GM18502 (cell line): Measurements from ENCODE around the gene ZNF593.

Experiments used
- ATAC-seq: cut with Tn5 transposase; IDR thresholded peaks from one replicate; pipeline ENCODE4 v1.9.1; 2021; ENCODE audit warnings: mild to moderate bottlenecking; ENCODE audit not compliant: unreplicated experiment, poor library complexity

Gene ZNF593

DNA sequence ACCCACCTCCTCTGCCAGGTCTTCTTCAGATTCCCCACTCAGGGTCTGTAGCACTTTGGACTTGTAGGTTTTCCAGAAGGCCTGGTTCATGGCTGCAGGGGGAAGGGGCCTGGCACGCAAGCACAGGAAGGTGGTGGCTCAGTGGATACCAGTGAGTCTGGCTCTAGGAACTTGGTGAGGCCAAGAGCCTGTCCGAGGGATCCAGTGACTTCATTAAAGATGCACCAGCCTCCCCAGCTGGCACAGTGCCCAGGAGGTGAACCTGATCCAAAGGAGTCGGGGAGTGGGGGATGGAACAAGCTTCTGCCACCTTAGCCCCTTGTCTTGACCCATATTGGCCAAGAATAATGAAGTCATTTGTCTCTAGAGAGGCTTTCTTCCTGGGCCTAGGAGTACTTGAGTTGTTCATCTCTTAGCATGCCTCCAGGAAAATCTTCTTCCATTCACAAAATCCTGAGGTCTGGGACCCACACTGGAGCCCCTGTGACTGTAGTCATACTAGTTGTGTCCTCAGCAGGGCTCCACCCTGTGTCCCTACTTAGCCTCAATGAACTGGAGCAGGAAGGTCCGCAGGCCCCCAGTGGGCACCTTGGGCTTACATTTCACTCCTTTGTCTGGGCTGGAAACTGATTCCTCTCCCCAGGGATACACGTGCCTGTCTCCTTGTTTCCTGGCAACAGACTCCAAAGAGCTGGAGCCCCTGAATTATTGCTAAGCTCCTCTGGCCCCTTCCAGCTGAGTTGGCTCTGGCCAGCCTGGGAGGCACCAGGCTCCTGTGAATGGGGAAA lies 1.1 kb upstream of the ZNF593 start, which contains the start of gene C1orf232:
C1orf232 (minus strand) TSS at position 554 of the 788 bp plus-strand sequence; CDS start at position 90, 464 bp downstream.
- no peak for ATAC-seq

DNA sequence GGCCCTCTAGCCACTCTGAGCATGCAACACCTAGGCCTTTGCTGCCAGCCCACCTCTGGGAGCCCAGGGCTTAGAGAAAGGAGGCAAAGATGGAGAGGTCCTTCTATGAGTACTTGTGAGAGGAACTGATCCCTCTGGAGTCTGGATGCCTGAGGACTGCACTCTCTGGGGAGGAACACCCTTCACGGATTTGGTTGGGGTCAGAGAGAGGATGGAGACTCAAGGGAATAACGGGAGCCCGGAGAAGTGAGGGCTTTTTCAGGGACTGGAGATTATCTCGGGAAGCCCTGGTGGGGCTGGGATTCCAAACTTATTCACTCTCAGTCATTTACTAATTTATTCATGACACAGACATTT lies 532 bp upstream of the ZNF593 start:
- ATAC-seq: no peak

DNA sequence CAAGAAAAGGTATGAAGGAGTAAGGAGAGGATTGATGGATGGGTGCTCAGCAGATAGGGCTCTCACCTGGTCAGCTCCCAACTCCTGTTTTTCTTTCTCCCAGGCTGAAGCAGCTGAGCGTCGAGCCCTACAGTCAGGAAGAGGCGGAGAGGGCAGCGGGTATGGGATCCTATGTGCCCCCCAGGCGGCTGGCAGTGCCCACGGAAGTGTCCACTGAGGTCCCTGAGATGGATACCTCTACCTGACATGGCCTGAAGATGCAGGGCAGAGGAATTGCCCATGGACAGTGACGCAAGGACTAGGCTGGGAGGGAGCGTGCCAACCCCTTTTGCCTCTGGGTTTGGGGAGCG lies 739 bp downstream of the ZNF593 start:
- ATAC-seq: no peak

DNA sequence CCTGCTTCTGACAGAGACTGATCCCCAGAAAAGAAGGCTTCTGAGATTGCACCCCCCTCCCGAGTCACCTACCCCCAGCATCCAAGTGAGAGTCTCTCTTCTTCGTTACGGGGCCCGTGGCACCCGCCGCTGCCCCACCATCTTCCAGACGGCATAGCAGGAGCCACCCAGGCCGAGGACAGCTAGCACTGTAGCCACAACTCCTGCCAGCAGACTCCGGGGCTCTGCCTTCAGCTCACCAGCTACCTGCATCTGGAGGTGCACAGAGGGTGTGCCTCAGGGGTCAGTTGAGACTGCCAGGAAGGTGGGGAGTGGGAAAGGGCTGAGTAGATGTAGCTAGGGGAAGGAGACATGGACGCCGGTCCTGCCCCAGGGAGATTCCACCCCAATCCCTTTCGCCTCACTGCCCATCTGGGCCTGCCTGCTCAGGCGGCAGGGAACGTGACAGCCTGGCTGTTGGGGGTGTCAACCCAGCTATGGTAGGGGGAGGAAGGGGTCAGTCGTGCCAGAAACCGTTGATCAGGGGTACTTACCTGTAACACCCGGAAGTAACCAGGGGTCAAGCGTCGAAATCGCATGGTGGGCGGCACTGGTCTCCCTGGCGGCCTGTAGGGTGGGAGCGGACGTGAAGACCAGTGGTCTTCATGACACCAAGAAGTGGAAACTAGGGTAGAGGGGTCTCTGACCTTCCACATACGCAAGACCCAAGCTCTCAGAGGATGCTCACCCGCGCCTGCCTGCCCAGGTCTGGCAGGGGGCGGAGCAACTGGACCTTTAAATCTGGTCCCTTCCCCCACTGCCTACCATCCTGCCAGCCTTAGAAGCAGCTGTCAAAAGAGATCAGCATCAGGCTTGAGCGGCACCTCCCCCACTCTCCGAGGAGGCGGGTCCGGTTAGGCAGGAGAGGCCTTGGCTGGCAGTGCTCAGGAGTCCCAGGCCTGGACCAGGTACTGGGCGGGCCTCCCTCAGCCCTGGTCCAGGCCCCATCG lies 1.7 kb downstream of the ZNF593 start, which contains the start of gene ZNF593OS:
ZNF593OS (minus strand) TSS at position 749 of the 989 bp plus-strand sequence; CDS start at position 578, 171 bp downstream.
- ATAC-seq: no peak

DNA sequence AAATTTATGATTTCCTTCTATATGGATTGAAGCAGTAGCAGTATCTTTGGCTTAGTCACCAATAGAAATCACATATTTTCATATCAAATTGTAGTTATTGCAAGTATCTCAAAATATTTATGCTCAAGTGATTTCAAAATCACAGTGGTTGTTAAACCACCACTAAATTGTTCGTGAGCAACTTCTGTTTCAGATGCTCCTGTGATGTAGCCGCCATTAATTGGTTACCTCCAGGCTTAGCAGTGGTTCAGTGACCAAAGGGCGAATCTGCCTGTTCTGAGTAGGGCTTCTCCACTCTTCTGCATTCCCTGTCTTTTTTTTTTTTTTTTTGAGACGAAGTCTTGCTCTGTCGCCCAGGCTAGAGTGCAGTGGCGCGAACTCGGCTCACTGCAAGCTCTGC lies 5.6 kb downstream of the ZNF593 start:
- ATAC-seq: no peak

DNA sequence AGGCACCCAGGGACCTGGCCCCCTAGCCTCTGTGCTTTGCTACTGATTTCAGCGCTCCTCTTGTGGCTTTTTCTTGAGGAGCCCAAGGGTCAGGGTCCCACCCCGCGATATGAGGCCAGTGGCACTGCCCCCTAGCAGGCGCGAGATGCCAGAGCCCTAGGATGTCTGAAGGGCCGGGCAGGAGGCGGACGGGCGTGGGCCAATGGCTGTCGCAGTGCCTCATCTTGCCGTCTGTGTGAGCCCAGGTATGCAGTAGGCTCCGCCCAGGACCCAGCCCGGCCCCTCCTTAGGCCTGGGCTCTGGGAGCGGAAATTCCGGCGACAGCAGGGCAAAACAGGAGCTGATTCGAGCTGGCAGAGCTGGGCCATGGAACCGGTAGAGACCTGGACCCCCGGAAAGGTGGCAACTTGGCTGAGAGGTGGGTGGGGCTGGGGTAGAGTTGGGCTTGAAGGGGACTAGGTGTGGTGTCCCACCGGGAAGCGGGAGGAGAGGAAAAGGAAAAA lies 7.5 kb downstream of the ZNF593 start, which contains the start of gene CNKSR1:
CNKSR1 (plus strand) TSS at position 310 of the 503 bp plus-strand sequence; CDS start at position 367, 57 bp downstream.
- ATAC-seq: no peak

DNA sequence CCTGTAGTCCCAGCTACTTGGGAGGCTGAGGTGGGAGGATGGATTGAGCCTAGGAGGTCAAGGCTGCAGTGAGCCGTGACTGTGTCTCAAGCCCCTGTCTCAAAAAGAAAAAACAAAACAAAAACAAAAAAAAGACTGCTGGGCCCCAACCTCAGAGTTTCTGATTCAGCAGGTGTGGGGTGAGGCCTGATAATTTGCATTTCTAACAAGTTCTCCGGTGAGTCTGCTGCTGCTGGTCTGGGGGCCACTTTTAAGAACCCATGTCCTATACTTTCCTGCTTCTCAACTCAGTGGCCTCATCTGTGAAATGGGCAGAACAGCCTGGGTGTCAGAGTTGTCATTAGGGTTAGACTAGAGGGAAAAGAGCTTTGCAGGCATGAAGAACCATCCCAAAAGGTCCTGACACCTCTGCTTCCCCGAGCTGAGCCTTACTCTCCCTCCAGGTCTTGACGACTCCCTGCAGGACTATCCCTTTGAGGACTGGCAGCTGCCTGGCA lies 10.3 kb downstream of the ZNF593 start:
- no peak for ATAC-seq

DNA sequence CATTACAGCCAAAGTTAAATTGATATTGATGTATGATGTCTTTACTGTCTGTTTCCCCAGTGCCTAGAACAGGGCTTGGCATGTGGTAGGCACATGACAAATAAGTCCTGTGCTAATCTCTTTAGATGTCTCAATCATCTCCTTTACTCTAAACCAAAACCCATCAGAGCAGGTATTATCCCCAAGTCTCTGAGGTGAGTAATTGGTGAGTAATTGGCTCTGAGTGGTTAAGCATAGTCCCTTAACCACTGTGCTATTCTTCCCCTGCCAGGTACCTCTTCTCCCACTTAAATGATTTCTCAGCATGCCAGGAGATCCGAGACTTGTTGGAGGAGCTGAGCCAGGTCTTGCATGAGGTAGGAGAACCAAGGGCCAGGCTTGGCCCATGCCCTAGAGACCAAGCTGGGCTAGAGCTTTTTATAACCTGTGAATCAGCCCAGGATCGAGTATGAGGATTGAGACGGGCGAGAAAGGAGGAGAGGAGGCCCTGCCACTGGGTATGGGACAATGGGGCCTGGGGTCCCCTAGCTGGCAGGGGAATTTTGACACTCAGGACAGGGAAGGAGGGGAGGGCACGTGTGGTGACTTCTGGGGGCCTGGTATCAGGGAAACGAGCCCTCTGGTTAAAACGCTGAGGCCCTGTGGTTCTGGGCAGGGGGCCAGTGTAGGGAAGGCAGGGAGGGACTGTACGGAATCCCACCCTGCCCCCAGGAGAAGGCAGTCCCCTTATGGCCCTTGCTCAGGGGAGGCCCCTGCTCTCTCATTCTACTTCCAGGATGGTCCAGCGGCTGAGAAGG lies 12.1 kb downstream of the ZNF593 start:
- ATAC-seq: no peak

DNA sequence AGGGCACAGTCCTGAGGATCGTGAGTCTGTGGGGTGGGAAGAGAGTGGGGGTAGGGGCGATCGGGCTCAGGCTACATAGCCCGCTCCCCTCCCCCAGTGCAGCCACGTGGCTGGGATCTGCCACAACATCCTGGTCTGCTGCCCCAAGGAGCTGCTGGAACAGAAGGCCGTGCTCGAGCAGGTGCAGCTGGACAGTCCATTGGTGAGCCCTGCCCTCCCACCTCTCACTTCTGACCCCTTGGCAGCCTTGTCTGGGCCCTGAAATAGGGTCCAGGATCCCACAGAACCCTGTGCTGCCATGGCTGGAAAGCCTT lies 12.6 kb downstream of the ZNF593 start:
- ATAC-seq: no peak

DNA sequence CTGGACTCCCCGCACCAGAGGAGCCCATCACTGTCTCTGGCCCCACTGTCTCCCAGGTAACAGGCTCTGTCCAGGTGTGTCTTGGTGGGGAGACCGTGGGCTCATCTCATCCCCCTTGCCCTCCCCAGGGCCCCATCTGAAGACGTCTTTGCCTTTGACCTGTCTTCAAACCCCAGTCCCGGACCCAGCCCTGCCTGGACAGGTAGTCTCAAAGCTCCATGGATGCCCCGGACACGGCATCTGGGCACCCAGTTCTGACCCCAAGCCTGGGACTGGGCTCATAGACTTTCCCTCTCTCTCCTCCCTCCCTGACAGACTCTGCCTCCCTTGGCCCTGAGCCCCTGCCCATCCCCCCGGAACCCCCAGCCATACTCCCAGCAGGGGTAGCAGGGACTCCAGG lies 14.4 kb downstream of the ZNF593 start:
- no peak for ATAC-seq

DNA sequence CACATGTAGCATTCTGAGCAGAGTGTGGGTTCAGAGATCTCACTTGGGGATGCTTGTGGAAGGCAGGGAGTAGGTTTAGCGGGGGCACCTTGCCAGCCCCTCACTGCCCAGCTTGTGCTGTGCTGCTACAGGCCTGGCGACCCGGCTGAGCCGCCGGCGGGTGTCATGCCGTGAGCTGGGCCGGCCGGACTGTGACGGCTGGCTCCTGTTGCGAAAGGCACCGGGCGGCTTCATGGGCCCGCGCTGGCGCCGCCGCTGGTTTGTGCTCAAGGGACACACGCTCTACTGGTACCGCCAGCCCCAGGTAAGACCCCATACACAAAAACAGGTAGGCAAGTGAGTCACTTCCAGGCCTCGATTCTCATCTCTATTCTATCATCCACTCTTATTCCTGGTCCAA lies 15.2 kb downstream of the ZNF593 start:
- no peak for ATAC-seq

DNA sequence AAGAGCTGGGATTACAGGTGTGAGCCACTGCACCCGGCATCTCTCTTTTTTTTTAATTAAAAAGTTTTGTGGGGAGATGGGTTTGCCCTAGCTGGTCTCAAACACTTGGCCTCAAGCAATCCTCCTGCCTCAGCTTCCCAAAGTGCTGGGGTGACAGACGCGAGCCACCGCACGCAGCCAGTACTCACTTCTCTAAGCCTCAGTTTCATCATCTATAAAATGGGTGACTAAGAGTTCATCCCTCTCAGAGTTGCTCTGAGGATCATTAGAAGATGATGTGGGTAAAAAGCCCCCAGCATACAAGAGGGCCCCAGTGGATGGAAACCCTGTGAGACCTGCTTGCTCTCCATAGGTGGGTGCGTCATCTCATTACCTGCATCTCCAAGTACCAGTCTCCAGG lies 18.2 kb downstream of the ZNF593 start:
- ATAC-seq: no peak

DNA sequence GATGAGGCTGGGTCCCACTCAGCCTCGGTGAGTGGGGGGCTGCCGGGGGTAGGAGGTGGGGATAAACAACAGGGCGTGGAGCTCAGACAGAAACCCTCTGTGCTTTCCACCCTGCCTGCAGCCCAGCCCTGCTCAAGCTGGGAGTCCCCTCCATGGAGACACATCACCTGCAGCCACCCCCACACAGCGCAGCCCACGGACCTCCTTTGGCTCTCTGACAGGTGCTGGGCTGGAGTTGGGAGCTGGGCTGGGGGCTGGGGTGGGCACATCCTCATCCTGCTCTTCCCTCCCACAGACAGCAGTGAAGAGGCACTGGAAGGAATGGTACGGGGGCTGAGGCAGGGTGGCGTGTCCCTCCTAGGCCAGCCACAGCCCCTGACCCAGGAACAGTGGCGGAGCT lies 18.8 kb downstream of the ZNF593 start:
- ATAC-seq: no peak

DNA sequence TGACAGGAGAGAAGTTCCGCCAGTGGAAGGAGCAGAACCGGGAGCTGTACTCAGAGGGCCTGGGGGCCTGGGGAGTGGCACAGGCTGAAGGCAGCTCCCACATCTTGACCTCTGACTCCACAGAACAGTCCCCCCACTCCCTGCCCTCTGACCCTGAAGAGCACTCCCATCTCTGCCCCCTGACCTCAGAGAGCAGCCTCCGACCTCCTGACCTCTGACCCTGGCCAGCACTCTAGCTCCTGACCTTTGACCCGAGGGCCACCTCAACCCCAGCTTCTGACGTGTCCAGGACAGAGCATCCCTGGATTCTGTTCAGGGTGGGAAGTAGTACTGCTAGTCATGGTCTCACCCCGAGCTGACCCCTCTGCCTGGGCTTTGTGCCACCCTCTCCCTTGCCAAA lies 19.6 kb downstream of the ZNF593 start:
- ATAC-seq: no peak

DNA sequence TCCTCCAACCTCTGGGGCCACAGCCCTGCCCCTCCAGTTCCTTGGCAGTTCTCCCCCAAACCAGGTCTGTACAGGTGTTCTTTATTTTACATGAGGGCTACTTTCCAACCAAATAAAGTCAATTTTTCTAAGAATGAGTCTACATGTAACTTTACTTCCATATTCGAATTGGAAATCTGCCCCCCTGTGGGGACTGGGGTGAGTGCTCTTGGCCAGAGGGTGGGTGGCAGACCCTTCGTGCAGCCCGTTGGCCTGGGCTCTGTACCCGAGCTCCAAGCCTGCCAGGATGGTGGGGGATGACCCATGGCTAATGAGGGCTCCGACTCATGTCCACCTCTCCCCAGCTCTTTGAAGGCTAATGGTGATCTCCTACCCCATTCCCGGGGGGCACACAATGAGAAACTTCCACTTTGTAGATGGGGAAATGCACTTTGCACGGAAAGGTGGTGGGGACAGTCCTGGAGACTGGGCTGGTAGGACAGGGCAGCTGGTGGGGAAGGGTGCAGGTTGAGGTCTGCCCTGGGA lies 20.1 kb downstream of the ZNF593 start:
- ATAC-seq: no peak

DNA sequence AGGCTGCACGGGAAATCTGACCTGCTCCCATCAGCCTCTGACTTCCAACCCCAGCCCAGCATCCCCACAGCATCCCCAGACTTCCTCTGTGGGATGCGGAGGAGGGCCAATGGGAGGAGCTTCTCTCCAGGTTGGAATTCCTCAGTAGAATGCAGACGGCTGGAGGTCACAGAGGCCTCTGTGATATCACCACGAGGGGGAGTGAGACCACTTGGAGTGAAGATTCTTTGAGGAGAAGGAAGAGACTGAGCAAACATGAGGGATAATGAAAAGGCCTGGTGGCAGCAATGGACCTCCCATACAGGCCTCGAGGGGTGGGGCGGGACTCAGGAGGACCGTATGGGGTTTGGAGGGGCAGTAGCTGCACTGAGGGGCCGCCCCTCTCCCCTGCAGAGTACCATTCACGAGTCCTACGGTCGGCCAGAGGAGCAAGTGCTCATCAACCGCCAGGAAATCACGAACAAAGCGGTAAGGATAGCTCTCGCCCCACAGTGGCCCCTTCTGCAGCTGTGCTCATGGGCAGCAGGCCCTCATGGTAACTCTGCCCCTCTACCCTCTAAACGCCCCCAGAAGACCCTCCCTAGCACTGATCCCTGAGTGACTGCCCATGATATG lies 20.8 kb downstream of the ZNF593 start, which contains the start of gene CATSPER4:
CATSPER4 (plus strand) TSS at position 230 of the 615 bp plus-strand sequence; CDS start at position 256, 26 bp downstream.
- no peak for ATAC-seq

DNA sequence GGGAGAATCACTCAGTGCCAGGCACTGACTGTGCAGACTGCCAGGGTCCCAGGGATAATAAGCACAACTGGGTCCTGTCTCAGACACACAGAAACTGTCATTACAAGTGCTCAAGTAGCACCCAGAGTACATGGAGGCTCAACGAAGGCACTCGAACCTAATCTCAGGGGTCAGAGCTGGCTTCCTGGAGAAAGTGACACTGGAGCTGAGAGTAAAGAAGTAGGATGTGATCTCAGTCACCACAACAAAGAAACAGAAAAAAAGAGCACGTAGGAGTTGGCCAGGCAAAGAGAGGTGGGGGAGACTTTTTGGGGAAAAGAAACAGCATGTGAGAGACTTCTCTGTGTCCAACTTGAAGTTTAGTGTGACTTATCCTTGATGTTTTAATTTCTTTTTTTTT lies 22.0 kb downstream of the ZNF593 start:
- no peak for ATAC-seq

DNA sequence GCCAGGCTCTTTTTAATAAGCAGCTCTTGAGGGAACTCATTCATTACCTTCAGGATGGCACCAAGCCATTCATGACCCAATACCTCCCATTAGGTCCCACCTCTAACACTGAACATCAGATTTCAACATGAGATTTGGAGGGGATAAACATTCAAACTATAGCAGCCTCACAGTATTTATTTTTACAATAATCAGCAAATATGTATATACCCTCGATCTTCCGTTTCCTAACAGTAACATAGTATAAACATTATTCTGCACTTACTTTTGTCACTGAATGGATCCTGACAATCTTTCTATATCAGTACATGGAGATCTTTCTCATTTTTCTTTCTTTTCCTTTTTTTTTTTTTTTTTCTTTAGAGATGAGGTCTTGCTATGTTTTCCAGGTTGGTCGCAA lies 26.1 kb downstream of the ZNF593 start:
- no peak for ATAC-seq

DNA sequence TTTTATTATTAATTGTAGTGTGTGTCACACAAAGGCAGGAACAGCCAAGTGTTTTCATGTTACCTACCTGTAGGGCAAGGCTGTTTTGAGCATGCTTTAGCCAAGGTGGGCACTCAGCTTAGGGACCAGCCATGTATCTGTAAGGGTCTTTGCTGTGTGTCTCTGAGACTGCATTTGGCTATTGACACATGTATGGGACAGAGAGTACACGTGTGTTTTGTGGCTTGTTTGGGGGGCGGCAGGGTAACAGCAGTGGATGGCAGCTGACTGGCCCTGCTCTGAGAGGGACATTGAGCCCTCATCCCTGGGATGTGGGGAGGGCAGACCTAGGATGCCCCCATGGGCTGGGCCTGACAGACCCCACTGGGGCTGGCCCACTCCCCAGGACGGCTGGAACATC lies 27.6 kb downstream of the ZNF593 start:
- no peak for ATAC-seq
